SK-N-SH treated with all-trans-retinoic acid at 6 μM for 48 hours (cell line): ENCODE data around the gene OR5M8.

Experiments used
- ATAC-seq: fragments of 200-7000 bp; cut with Tn5 transposase; 3 replicates; pipeline ENCODE4 v1.9.1; 2020; ENCODE audit warnings: mild to moderate bottlenecking, moderate library complexity
- BACH2 ChIP-seq: fragments of 250-450 bp; sonication (Bioruptor Pico); IDR thresholded peaks from 2 replicates; pipeline ENCODE4 v1.9.0; 2021; ENCODE audit warnings: mild to moderate bottlenecking, borderline replicate concordance
- CSDC2 ChIP-seq: fragments of 250-450 bp; sonication (Bioruptor Pico); IDR thresholded peaks from 2 replicates; pipeline ENCODE4 v1.5.0; 2020; ENCODE audit warnings: mild to moderate bottlenecking, moderate library complexity
- CSRNP3 ChIP-seq: fragments of 250-450 bp; sonication (Bioruptor Pico); IDR thresholded peaks from 2 replicates; pipeline ENCODE4 v1.5.1; 2021; ENCODE audit warnings: mild to moderate bottlenecking, moderate library complexity
- ESRRG ChIP-seq: fragments of 250-450 bp; sonication (Bioruptor Pico); IDR thresholded peaks from 2 replicates; pipeline ENCODE4 v1.6.1; 2021; ENCODE audit warnings: mild to moderate bottlenecking
- GLIS3 ChIP-seq: fragments of 250-450 bp; sonication (Bioruptor Pico); IDR thresholded peaks from 2 replicates; pipeline ENCODE4 v1.5.0; 2020; ENCODE audit warnings: mild to moderate bottlenecking, moderate library complexity
- ISL1 ChIP-seq: fragments of 250-450 bp; sonication (Bioruptor Pico); IDR thresholded peaks from 2 replicates; pipeline ENCODE4 v2.1.2; 2022; ENCODE audit warnings: mild to moderate bottlenecking, moderate library complexity
- OSR1 ChIP-seq: fragments of 250-450 bp; sonication (Bioruptor Pico); IDR thresholded peaks from 2 replicates; pipeline ENCODE4 v1.8.0; 2022; ENCODE audit warnings: moderate library complexity, mild to moderate bottlenecking, inconsistent platforms
- POU6F1 ChIP-seq: fragments of 250-450 bp; sonication (Bioruptor Pico); IDR thresholded peaks from 2 replicates; pipeline ENCODE4 v1.8.0; 2021; ENCODE audit warnings: low read depth, mild to moderate bottlenecking, moderate library complexity, borderline replicate concordance
- PPARA ChIP-seq: fragments of 250-450 bp; sonication (Bioruptor Pico); IDR thresholded peaks from 2 replicates; pipeline ENCODE4 v1.5.0; 2020; ENCODE audit warnings: mild to moderate bottlenecking, borderline replicate concordance
- RARB ChIP-seq: fragments of 250-450 bp; sonication (Bioruptor Pico); IDR thresholded peaks from 2 replicates; pipeline ENCODE4 v1.8.0; 2021; ENCODE audit warnings: mild to moderate bottlenecking, moderate library complexity
- SNAI2 ChIP-seq: fragments of 250-450 bp; sonication (Bioruptor Pico); IDR thresholded peaks from 2 replicates; pipeline ENCODE4 v1.5.0; 2020; ENCODE audit warnings: mild to moderate bottlenecking, moderate library complexity
- TCF4 ChIP-seq: fragments of 250-450 bp; sonication (Bioruptor Pico); IDR thresholded peaks from 2 replicates; pipeline ENCODE4 v1.8.0; 2021; ENCODE audit warnings: mild to moderate bottlenecking, moderate library complexity, borderline replicate concordance
- TOX ChIP-seq: fragments of 250-450 bp; sonication (Bioruptor Pico); IDR thresholded peaks from 2 replicates; pipeline ENCODE4 v1.8.0; 2021; ENCODE audit warnings: mild to moderate bottlenecking, moderate library complexity, borderline replicate concordance
- TSHZ2 ChIP-seq: fragments of 250-450 bp; sonication (Bioruptor Pico); IDR thresholded peaks from 2 replicates; pipeline ENCODE4 v1.5.0; 2020; ENCODE audit warnings: mild to moderate bottlenecking, moderate library complexity
- ZC3H10 ChIP-seq: fragments of 250-450 bp; sonication (Bioruptor Pico); IDR thresholded peaks from 2 replicates; pipeline ENCODE4 v1.5.1; 2021; ENCODE audit warnings: mild to moderate bottlenecking, moderate library complexity
- ZFP3 ChIP-seq: fragments of 250-450 bp; sonication (Bioruptor Pico); IDR thresholded peaks from 2 replicates; pipeline ENCODE4 v1.5.0; 2020; ENCODE audit warnings: mild to moderate bottlenecking, moderate library complexity
- ZFP30 ChIP-seq: fragments of 450-650 bp; formaldehyde crosslinking; IDR thresholded peaks from 2 replicates; pipeline ENCODE4 v1.5.0; 2022; ENCODE audit warnings: mild to moderate bottlenecking, moderate library complexity
- ZNF565 ChIP-seq: fragments of 450-650 bp; formaldehyde crosslinking; conservative IDR thresholded peaks from 2 replicates; pipeline ENCODE4 v1.5.0; 2020; ENCODE audit warnings: low read depth, mild to moderate bottlenecking, moderate library complexity
- ZNF70 ChIP-seq: fragments of 450-650 bp; formaldehyde crosslinking; IDR thresholded peaks from 2 replicates; pipeline ENCODE4 v1.5.0; 2020; ENCODE audit warnings: mild to moderate bottlenecking, moderate library complexity
- ZNF8 ChIP-seq: fragments of 450-650 bp; formaldehyde crosslinking; IDR thresholded peaks from 2 replicates; pipeline ENCODE4 v1.5.0; 2020; ENCODE audit warnings: mild to moderate bottlenecking, moderate library complexity
- TF ChIP-seq, protein P1 (sequence below): fragments of 250-450 bp; sonication (Bioruptor Pico); IDR thresholded peaks from 2 replicates; pipeline ENCODE4 v1.8.0; 2020; ENCODE audit warnings: mild to moderate bottlenecking, moderate library complexity, borderline replicate concordance
- TF ChIP-seq, protein P2 (sequence below): fragments of 250-450 bp; sonication (Bioruptor Pico); IDR thresholded peaks from 2 replicates; pipeline ENCODE4 v1.5.1; 2020; ENCODE audit warnings: low read depth, mild to moderate bottlenecking, moderate library complexity

OR5M8 gene

GRCh38 chr11:56522008-56522407 is 30.8 kb upstream of the OR5M8 start:
- no peak for TF ChIP-seq CSDC2
- TF ChIP-seq ZC3H10 (CRISPR knock-in tag): no peak
- TF ChIP-seq, protein P1, sequence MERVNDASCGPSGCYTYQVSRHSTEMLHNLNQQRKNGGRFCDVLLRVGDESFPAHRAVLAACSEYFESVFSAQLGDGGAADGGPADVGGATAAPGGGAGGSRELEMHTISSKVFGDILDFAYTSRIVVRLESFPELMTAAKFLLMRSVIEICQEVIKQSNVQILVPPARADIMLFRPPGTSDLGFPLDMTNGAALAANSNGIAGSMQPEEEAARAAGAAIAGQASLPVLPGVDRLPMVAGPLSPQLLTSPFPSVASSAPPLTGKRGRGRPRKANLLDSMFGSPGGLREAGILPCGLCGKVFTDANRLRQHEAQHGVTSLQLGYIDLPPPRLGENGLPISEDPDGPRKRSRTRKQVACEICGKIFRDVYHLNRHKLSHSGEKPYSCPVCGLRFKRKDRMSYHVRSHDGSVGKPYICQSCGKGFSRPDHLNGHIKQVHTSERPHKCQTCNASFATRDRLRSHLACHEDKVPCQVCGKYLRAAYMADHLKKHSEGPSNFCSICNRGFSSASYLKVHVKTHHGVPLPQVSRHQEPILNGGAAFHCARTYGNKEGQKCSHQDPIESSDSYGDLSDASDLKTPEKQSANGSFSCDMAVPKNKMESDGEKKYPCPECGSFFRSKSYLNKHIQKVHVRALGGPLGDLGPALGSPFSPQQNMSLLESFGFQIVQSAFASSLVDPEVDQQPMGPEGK (CRISPR knock-in tag): no peak
- TF ChIP-seq ZNF8: no peak
- TF ChIP-seq ZNF70 (CRISPR knock-in tag): no peak
- no peak for TF ChIP-seq CSRNP3 (CRISPR knock-in tag)
- TF ChIP-seq OSR1 (CRISPR knock-in tag): no peak
- no peak for TF ChIP-seq RARB (CRISPR knock-in tag)
- no peak for TF ChIP-seq SNAI2 (CRISPR knock-in tag)
- no peak for TF ChIP-seq TCF4
- TF ChIP-seq TOX (CRISPR knock-in tag): no peak
- TF ChIP-seq GLIS3 (CRISPR knock-in tag): no peak
- TF ChIP-seq ZFP30 (CRISPR knock-in tag): no peak
- no peak for TF ChIP-seq BACH2 (CRISPR knock-in tag)
- no peak for TF ChIP-seq ESRRG (CRISPR knock-in tag)
- TF ChIP-seq ZFP3 (CRISPR knock-in tag): no peak
- TF ChIP-seq PPARA (CRISPR knock-in tag): no peak
- TF ChIP-seq, protein P2, sequence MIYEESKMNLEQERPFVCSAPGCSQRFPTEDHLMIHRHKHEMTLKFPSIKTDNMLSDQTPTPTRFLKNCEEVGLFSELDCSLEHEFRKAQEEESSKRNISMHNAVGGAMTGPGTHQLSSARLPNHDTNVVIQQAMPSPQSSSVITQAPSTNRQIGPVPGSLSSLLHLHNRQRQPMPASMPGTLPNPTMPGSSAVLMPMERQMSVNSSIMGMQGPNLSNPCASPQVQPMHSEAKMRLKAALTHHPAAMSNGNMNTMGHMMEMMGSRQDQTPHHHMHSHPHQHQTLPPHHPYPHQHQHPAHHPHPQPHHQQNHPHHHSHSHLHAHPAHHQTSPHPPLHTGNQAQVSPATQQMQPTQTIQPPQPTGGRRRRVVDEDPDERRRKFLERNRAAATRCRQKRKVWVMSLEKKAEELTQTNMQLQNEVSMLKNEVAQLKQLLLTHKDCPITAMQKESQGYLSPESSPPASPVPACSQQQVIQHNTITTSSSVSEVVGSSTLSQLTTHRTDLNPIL (CRISPR knock-in tag): no peak
- TF ChIP-seq, all 23 proteins: peak for 0
- no peak for ATAC-seq

- no peak for ATAC-seq
- TF ChIP-seq ESRRG (CRISPR knock-in tag) (no peak), ZNF70 (CRISPR knock-in tag) (no peak), TSHZ2 (CRISPR knock-in tag) (no peak), RARB (CRISPR knock-in tag) (no peak), CSDC2 (no peak), OSR1 (CRISPR knock-in tag) (no peak)
- TF ChIP-seq, all 23 proteins: peak for 0
Observed at GRCh38 chr11:56513280-56513679, 22.1 kb upstream of the OR5M8 start.

DNA sequence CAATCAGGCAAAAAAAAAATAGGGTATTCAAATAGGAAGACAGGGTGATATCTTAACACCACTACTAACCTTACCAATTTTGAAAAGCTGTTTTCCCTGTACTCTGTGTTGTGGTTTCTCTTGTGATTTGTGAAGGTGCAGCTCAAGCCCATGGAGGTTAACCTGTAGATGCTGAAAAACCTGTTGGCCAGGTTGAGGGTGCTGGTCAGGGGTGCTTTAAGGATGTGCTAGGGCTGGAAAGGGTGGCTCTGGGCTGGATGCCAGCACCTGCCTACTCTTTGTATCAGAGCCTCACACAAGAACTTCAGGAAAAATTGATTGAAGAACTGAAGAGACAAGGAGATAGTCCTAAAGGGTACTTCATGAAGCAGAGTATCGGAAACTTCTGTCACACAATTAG is 18.3 kb upstream of the OR5M8 start:
- no peak for TF ChIP-seq GLIS3 (CRISPR knock-in tag)
- no peak for ATAC-seq

DNA sequence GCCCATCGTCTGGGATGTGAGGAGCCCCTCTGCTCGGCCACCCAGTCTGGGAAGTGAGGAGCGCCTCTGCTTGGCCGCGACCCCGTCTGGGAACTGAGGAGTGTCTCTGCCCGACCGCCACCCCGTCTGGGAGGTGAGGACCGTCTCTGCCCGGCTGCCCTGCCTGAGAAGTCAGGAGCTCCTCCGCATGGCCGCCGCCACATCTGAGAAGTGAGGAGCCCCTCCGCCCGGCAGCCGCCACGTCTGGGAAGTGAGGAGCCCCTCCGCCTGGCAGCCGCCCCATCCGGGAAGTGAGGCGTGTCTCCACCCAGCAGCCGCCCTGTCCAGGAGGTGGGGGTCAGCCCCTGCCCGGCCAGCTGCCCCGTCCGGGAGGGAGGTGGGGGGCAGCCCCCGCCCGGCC is 5.8 kb upstream of the OR5M8 start:
- no peak for ATAC-seq
- TF ChIP-seq ZNF8 (no peak), ZNF565 (CRISPR knock-in tag) (no peak), TCF4 (no peak), SNAI2 (CRISPR knock-in tag) (no peak)

DNA sequence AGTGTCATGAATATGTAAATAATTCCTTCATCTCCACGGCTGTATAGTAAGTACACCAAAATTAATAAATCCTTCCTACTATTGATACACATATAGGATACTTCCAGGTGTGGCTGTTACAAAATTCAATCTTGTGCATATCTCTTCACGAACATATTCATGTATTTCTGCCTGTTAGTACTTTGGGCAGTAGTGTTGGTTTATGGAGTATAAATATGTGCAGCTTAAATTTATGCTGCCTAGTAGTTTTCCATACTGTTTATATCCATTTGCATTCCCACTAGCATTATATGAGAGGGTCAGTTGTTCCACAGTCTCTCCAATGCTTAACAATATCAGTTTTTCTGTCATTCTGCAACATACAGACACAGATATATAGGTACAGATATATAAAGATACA is 3.9 kb upstream of the OR5M8 start:
- no peak for ATAC-seq
- no peak for TF ChIP-seq GLIS3 (CRISPR knock-in tag)
- no peak for TF ChIP-seq ZNF70 (CRISPR knock-in tag)
- no peak for TF ChIP-seq SNAI2 (CRISPR knock-in tag)
- TF ChIP-seq POU6F1 (CRISPR knock-in tag): no peak
- no peak for TF ChIP-seq ESRRG (CRISPR knock-in tag)
- TF ChIP-seq CSDC2: no peak
- no peak for TF ChIP-seq ISL1 (CRISPR knock-in tag)
- TF ChIP-seq, protein P2 (CRISPR knock-in tag): no peak
- TF ChIP-seq TOX (CRISPR knock-in tag): no peak
